Aorta (tissue), 5 donors: ENCODE results near the gene PPP1R16B. TPM values are rescaled to one million over a fixed set of nuclear protein-coding genes. Genes with fewer than 3 reads are reported as not detected.
A peak's percentile ranks its signal among the peaks of the same experiment; 100 is the strongest.

ENCODE experiments used
- ATAC-seq: fragments of 200-7000 bp; cut with Tn5 transposase; one replicate; pipeline ENCODE4 v1.9.1; 2022; ENCODE audit warnings: moderate library complexity; ENCODE audit not compliant: low FRiP score
- DNase-seq, 2 donors: peaks; one replicate each; pipeline ENCODE4 v3.0.0-alpha.2; 2020
- H3K27ac ChIP-seq, 2 donors: one replicate each; pipeline ENCODE4 v1.5.1; 2013; ENCODE audit warnings: low read length in 2 of 2, mild to moderate bottlenecking in 2 of 2, moderate library complexity in 2 of 2, control low read depth in 1 of 2, inconsistent platforms in 1 of 2, low read depth in 1 of 2
- H3K27me3 ChIP-seq, 2 donors: one replicate each; pipeline ENCODE4 v1.6.1; 2013; ENCODE audit warnings: control low read depth in 1 of 2, low read length in 1 of 2, mild to moderate bottlenecking in 1 of 2, moderate library complexity in 1 of 2; ENCODE audit not compliant: insufficient read depth in 2 of 2, control insufficient read depth in 1 of 2
- H3K36me3 ChIP-seq, 2 donors: one replicate each; pipeline ENCODE4 v1.6.1; 2013; ENCODE audit warnings: control low read depth in 1 of 2, low read length in 1 of 2, mild to moderate bottlenecking in 1 of 2; ENCODE audit not compliant: insufficient read depth in 2 of 2, control insufficient read depth in 1 of 2
- H3K4me1 ChIP-seq, 2 donors: one replicate each; pipeline ENCODE4 v1.6.1; 2013; ENCODE audit warnings: low read length in 2 of 2, control low read depth in 1 of 2, mild to moderate bottlenecking in 1 of 2, moderate library complexity in 1 of 2; ENCODE audit not compliant: insufficient read depth in 2 of 2, control insufficient read depth in 1 of 2
- H3K4me3 ChIP-seq, 2 donors: one replicate each; pipeline ENCODE4 v1.5.1; 2013; ENCODE audit warnings: low read length in 2 of 2, control low read depth in 1 of 2, mild to moderate bottlenecking in 1 of 2
- H3K9me3 ChIP-seq: one replicate; pipeline ENCODE4 v1.6.1; 2013; ENCODE audit warnings: mild to moderate bottlenecking, low read length; ENCODE audit not compliant: control insufficient read depth
- WGBS, 2 donors: extraction: QIAGEN DNeasy Blood & Tissue Kit; methylation state at CpG; one replicate each; pipeline ENCODE4 v1.1.7; 2013; 5-methylcytosine and 5-hydroxymethylcytosine counted together
- intact Hi-C, 2 donors: fragments of 100-400 bp; cut with DNase I; formaldehyde crosslinking; loops; one replicate each; pipeline versions ENCODE4 v1.14.2 to v1.15.0; 2022
- polyA plus RNA-seq, 2 donors: library from polyadenylated mRNA; stranded (reverse); fragments of 200-250 nt; gene quantifications; one replicate each; pipeline ENCODE4 v1.2.3, GENCODE V29; 2013
- total RNA-seq, 2 donors: library from RNA; stranded (reverse); fragmentation: NEBNext Ultra II Directional; extraction: Animal tissue kit (Norgen Biotek cat#: 25700); gene quantifications; one replicate each; pipeline ENCODE4 v1.2.1, GENCODE V29; 2021
- donor health status: healthy with polysubstance abuse.
- donor health status: Bipolar disorder and iron deficiency.
- donor health status: DM: no; HTN: no; CAD: no.
- donor health status: DM: no; HTN: no; CAD: no.
- donor health status: DM: yes; HTN: yes; CAD: no.

The PPP1R16B gene
- total and polyA plus RNA-seq, 4 donors, result 0.97 to 17.6 (median 7.3) TPM

- no peak for ATAC-seq
- WGBS, 2 donors, result 47 to 52% methylated on average over 13 of the region's 13 CpGs
- intact Hi-C loops, result loop anchor here (5.0 to 10.0 kb wide), 2 partner anchors 165 to 243 kb away; partner anchors contain the start of gene SLC32A1 (in 1 of the 2)
- no peaks in the 10 kb centered on the region for H3K36me3 ChIP-seq
- H3K27ac ChIP-seq, result no peak overlapping the region
- no peak overlapping the region for H3K4me3 ChIP-seq
- H3K27me3 ChIP-seq, result no peaks in the 10 kb centered on the region
- no peaks in the 10 kb centered on the region for H3K4me1 ChIP-seq
- H3K9me3 ChIP-seq, result no peaks in the 10 kb centered on the region
- DNase-seq, result no peak
These were observed 84.4 kb downstream of the PPP1R16B start for GRCh38 chr20:38889792-38890496.

- no peaks in the 10 kb centered on the region for H3K4me1 ChIP-seq
- no peak for DNase-seq
- no peak overlapping the region for H3K27ac ChIP-seq
- no peak overlapping the region for H3K4me3 ChIP-seq
- H3K27me3 ChIP-seq, result no peaks in the 10 kb centered on the region
- WGBS, 2 donors, result 62 to 69% methylated on average over 3 of the region's 3 CpGs
- H3K36me3 ChIP-seq, result no peaks in the 10 kb centered on the region
- H3K9me3 ChIP-seq, result no peaks in the 10 kb centered on the region
- ATAC-seq, result no peak
- intact Hi-C loops, result loop anchor here (5.0 to 10.0 kb wide), 2 partner anchors 166 to 243 kb away; partner anchors contain the start of gene SLC32A1 (in 1 of the 2)
These were observed 85.0 kb downstream of the PPP1R16B start for GRCh38 chr20:38890497-38890818.

- no peaks in the 10 kb centered on the region for H3K27me3 ChIP-seq
- WGBS, 2 donors, result 73 to 80% methylated on average over 11 of the region's 11 CpGs
- no peaks in the 10 kb centered on the region for H3K36me3 ChIP-seq
- no peaks in the 10 kb centered on the region for H3K4me1 ChIP-seq
- no peak overlapping the region for H3K4me3 ChIP-seq
- no peak overlapping the region for H3K27ac ChIP-seq
- intact Hi-C loops, result loop anchor here (2.0 to 10.0 kb wide), 3 partner anchors 168 to 246 kb away; partner anchors contain the start of gene SLC32A1 (in 1 of the 2)
- ATAC-seq, result no peak
- no peaks in the 10 kb centered on the region for H3K9me3 ChIP-seq
- peak in 1 of 2 donors; percentile 50 for DNase-seq
These were observed 86.8 kb downstream of the PPP1R16B start for GRCh38 chr20:38892091-38892981.

GRCh38 chr20:38893056-38893564 lies 87.6 kb downstream of the PPP1R16B start:
- no peaks in the 10 kb centered on the region for H3K36me3 ChIP-seq
- intact Hi-C loops, result loop anchor here (2.0 to 10.0 kb wide), 3 partner anchors 168 to 246 kb away; partner anchors contain the start of gene SLC32A1 (in 1 of the 2)
- H3K4me1 ChIP-seq, result no peaks in the 10 kb centered on the region
- WGBS, 2 donors, result 15 to 27% methylated on average over 6 of the region's 6 CpGs
- no peak overlapping the region for H3K27ac ChIP-seq
- H3K27me3 ChIP-seq, result no peaks in the 10 kb centered on the region
- DNase-seq (no peak), ATAC-seq (no peak)
- H3K9me3 ChIP-seq, result no peaks in the 10 kb centered on the region
- no peak overlapping the region for H3K4me3 ChIP-seq

- Histone ChIP-seq H3K9me3 (no peaks in the 10 kb centered on the region), H3K27ac (no peak overlapping the region), H3K4me1 (no peaks in the 10 kb centered on the region), H3K4me3 (no peak overlapping the region), H3K36me3 (no peaks in the 10 kb centered on the region), H3K27me3 (no peaks in the 10 kb centered on the region)
- ATAC-seq (peak; percentile 83), DNase-seq (peak; percentile 69 to 89)
- 3 to 7% methylated on average over 22 to 25 of the region's 25 CpGs for WGBS, 2 donors
- intact Hi-C loops, result loop anchor here (2.0 to 10.0 kb wide), 3 partner anchors 169 to 247 kb away; partner anchors contain the start of gene SLC32A1 (in 1 of the 2)
These were observed 88.1 kb downstream of the PPP1R16B start for GRCh38 chr20:38893565-38894090.

GRCh38 chr20:38894091-38894847 lies 88.8 kb downstream of the PPP1R16B start:
- DNase-seq (no peak), ATAC-seq (peak; percentile 34)
- 10 to 17% methylated on average over 30 of the region's 30 CpGs for WGBS, 2 donors
- intact Hi-C loops, result loop anchor here (5.0 to 10.0 kb wide), 2 partner anchors 169 to 247 kb away; partner anchors contain the start of gene SLC32A1 (in 1 of the 2)
- no peaks in the 10 kb centered on the region for H3K4me1 ChIP-seq
- no peaks in the 10 kb centered on the region for H3K9me3 ChIP-seq
- H3K27me3 ChIP-seq, result no peaks in the 10 kb centered on the region
- H3K27ac ChIP-seq, result no peak overlapping the region
- no peak overlapping the region for H3K4me3 ChIP-seq
- no peaks in the 10 kb centered on the region for H3K36me3 ChIP-seq

- Histone ChIP-seq H3K27ac (no peak overlapping the region), H3K36me3 (no peaks in the 10 kb centered on the region), H3K27me3 (no peaks in the 10 kb centered on the region), H3K4me1 (no peaks in the 10 kb centered on the region), H3K4me3 (no peak overlapping the region), H3K9me3 (no peaks in the 10 kb centered on the region)
- intact Hi-C loops, result loop anchor here in 1 of 2 donors (10.0 kb wide), 1 partner anchor 171 kb away; the partner anchor contains the start of gene SLC32A1
- WGBS, 2 donors, result 73% methylated on average over 9 of the region's 9 CpGs
- DNase-seq, result no peak
- ATAC-seq, result no peak
These were observed 89.8 kb downstream of the PPP1R16B start for GRCh38 chr20:38895098-38895949.
